H4 (cell line): ENCODE data around the gene ADAP1. TPM values are rescaled to one million over a fixed set of nuclear protein-coding genes. Genes with fewer than 3 reads are reported as not detected.
"Not testable (repeated sequence)": the region's sequence is repeated elsewhere in the genome, so short reads cannot be mapped to it uniquely, and the experiment has no call there.

Experiments
- DNase-seq: peaks from one replicate; pipeline ENCODE4 v3.0.0-alpha.2; 2015; ENCODE audit warnings: low spot score
- total RNA-seq: library from RNA; depleted of rRNA; stranded (reverse); fragments of >200 nt; shearing (Covaris generic); gene quantifications from 2 replicates; pipeline ENCODE4 v1.2.3, GENCODE V29; 2014

The ADAP1 gene
- total RNA-seq, 1 experiment from 2014 or later = 1.4 TPM

DNA sequence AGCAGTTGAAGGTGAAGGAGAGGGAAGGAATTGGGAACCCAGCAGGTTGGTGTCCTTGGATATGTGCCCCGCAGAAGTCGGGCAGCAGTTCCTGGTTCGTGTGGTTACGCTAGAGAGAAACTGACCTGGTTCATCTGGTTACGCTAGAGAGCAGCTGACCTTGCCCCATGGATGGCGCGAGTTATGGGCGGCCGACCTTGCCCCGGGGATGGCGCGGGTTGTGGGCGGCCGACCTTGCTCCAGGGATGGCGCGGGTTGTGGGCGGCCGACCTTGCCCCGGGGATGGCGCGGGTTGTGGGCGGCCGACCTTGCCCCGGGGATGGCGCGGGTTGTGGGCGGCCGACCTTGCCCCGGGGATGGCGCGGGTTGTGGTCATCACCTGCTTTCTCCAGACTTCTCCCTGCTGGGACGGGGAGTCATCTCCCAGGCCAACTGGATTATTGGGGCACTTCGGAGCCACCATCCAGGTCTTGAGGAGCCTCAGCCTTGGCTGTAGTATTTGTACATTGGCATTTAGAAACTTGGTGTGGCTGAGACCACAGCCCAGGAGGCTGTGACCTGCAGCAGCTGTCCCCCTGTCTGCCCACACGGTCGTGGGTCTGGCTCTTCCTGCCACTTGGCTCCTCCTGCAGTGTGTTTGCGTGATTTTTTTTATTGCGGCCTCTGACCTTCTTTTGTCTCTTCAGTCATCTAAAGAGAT lies 72.0 kb downstream of the ADAP1 start:
- DNase-seq = no peak

DNA sequence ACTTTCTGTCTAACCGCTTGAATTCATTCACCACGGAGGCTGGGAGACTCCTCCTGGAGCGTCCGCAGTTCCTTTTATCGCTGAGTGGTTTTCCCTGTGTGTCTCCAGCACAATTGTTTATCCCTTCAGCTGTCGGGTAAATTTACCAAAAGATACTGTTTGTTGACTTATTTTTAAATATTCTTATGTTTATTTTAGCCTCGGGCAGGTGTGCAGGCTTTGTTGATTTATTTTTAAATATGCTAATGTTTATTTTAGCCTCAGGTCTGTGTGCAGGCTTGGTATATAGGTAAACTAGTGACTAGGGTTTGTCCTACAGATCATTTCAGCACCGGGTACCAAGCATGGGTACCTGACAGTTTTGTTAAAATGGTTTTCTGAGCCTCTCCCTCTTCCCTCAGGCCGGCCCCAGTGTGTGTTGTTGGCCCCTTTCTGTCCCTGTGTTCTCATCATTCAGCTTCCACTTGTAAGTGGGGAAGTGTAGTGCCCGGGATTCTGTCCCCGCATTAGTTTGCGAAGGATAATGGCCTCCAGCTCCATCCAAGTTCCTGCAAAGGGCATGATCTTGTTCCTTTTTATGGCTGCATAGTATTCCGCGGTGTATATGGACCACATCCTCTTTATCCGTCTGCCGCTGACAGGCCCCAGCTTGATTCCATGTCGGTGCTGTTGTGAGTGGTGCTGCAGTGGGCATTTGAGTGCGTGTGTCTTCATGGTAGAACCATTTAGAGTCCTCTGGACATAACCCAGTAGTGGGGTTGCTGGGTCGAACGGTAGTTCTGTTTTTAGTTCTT lies 72.8 kb downstream of the ADAP1 start:
- DNase-seq = no peak

DNA sequence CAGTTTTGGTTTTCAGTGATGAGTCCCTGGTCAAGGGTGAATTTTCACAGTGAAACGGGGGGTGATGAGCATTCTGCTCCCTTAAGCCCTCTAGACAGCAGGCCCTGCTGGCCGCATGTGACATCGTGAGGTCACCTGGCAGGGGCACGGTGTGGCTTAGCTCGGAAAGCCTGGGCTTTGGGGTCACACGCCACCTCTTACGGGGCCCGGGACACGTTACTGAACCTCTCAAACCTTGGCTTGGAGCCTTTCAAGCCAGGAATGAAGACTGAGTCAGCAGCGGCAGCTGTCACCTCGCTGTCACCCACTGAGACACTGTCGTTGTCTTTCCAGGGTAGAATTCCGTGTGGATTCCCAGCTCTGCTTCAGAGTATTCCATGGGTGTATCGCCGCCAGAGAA lies 74.0 kb downstream of the ADAP1 start:
- DNase-seq = no peak

DNA sequence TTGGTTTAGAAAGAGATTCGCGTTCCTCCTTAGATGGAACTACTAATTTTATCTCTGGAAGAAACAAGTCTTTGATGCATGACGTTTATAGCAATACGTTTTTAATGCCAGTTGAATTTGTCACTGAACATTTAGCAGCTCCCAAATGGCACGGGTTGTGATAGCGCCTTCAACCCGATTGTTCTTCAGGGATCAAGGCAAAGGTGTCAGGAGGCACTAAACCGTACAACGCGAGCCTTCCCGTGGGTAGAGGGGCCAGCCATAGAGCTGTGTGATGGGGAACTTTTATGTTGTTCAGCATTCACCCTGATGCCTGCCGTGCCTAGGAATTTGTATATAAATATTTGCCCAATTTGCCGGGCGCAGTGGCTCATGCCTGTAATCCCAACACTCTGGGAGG lies 74.8 kb downstream of the ADAP1 start:
- DNase-seq = no peak

DNA sequence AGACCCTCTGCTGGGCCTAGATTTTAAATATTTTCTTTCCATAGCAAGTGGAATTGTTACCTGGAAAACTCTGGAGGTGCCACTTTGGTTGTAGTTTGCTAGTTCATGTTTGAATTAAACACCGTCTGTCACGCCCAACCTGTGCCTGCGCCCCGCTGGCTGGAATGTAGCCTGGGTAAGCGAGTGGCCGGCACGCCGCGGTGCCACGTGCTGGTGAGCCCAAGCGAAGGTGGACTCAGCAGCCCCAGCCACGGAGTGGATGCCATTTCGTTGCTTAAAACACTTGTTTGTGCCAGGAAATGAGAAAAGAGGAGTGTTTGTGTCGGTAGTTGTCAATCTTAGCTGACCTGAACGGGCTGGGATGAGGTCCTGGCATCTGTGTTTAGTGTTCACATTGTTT lies 75.4 kb downstream of the ADAP1 start:
- DNase-seq = no peak

DNA sequence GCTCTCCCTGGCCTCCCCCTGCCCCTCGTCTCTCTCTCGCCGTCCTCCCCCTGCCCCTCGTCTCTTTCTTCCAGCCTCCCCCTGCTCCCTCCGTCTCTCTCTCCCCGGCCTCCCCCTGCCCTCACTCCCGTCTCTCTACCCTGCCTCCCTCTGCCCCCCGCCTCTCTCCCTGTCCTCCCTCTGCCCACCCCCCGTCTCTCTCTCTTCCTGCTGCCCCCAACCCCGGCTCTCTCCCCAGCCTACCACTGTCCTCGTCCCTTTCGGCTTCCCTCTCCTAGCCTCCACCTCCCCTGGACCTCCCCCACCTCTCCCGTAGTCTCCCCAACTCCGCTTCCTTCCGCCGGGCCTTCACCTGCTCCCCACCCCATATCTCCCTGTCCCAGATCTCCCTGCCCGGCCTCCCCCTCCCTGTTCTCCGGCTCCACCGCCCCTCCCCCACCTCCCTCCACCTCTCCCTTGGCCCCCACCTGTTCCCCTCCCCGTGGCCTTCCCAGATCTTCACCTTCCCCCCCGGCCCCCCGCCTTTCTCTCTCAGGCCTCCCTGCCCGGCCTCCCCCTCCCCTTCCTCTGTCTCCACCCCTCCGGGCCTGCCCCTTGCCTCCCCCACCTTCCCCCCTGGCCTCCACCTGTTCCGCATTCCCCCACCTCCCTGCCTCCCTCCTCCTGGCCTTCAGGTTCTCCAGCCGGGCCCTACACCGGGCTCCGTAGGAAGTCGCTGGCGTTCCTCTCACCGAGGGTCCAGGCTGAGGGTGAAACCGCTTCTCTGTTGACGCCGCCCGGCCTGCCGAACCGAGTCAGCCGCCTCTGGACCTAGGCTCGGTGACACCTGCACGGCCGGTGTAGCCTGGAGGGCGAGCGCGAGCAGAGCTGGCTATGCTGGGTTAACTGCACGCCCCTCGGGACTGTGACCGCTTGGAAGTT lies 76.9 kb downstream of the ADAP1 start:
- DNase-seq = no peak

DNA sequence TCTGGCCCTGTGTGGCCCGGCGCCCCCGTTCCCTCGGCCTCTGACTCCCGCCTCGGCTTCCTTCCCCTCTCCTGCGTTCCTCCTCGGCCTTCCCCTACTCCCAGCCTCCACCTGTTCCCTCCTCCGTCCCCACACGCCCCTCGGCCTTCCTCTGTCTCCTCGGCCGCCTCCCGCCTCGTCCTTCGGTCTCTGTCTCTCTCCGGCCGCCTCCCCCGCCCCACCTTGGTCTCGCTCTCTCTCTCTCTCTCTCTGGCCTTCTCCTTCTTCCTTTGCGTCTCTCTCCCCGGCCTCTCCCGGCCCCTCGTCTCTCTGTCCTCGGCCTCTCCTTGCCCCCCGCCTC lies 77.5 kb downstream of the ADAP1 start:
- DNase-seq = no peak

DNA sequence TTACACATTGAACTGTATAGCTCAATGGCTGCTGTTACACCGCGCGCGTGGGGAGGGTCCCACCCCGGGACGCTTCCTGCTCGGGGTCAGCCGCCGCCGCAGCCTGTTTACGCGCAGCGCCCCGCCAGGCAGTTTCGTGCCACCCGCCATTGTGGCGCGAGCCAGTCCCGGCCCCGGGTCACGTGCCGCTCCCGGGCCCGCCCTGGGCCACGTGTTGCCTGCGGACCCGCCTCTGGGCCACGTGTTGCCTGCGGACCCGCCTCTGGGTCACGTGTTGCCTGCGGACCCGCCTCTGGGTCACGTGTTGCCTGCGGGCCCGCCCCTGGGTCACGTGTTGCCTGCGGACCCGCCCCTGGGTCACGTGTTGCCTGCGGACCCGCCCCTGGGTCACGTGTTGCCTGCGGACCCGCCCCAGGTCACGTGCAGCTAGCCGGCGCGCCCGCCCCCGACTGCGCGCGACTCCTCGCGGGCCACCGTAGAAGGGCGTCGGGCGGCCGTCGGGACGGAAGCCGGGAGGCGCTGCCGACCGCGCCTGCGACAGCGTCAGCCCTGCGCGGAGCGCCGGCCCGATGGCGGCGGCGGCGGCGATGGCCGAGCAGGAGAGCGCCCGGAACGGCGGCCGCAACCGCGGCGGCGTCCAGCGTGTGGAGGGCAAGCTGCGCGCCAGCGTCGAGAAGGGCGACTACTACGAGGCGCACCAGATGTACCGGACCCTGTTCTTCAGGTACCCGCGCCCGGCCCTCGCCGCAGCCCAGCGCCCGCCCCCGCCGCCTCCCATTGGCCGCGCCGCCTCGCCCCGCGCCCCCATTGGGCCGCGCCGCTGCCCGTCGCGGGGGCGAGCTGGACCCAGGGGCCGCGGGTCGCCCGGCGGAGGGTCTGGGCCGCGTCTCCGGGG lies 78.2 kb downstream of the ADAP1 start, which contains the start of gene GET4:
Gene GET4, plus strand, starts transcription at position 478 of the 895 bp plus-strand sequence. Its CDS starts 92 bp downstream, at position 570.
- DNase-seq = peak; percentile 94

DNA sequence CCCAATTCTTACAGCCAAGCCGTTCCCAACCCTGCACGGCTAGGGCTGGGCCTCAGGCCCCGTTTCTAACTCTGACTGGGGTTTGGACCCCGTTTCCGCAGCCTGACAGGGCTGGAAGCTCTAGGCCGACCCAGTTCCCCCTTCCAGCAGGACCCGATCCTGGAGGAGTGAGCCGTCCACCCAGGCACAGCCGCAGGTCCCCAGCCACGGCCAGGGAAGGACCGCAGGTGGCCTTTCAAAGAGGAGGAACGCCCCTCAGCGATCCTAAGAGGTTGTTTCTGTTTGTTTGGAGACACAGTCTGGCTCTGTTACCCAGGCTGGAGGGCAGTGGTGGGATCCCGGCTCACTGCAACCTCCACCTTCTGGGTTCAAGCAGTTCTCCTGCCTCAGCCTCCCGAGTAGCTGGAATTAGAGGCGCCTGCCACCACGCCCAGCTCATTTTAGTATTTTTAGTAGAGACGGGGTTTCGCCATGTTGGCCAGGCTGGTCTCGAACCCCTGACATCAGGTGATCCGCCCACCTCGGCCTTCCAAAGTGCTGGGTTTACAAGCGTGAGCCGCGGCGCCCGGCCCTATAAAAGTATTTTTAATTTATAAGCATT lies 78.9 kb downstream of the ADAP1 start:
- DNase-seq = no peak

DNA sequence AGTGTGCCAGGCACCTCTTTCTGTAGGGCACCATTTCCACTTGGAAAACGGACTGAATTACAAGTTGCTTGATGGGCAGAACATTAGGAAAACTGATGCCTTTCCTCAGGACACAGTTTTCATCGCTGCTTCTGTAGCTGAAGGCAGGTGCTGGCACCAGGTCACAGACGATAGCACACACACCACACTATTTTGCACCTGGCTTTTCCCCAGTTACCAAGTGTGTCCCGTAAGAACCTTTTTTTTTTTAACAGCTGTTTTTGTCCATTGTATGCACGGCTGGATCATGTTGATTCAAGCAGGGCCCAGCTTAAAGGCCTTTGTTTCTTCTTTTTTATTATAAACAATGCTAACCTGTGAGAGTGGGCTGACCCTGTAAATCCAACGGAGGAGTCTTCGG lies 79.4 kb downstream of the ADAP1 start:
- no peak for DNase-seq

DNA sequence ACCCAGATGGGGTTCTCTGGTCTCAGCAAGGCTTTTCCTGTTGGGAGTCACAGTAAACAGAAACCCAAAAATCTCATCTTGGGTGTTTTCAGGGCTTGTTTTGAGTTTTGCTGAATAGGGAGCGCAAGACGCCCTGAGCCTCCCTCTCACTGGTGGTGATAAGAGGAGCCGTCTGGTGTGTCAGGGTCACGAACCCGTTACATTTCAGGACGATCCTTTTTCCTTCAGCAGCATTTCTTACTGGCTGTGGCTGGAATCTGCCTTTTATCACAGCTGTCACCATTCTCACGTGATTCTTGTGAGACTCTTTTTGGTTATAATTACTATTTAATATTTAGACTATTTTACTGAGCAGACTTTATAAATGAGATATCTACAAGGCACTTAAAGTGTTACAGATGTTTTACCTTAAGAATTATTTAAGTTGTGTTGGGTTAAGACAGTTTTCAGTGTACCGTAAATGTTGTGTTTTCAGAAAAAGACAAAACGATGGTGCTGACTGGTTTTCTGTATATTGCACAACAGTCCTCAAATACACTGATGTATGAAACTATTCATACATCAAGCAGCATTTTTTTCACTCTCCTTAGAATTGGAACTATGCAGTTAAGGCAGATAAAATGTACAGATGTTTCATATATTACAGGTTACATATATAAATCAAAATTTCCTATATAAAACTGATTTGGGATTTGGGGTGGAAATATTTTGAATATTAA lies 80.3 kb downstream of the ADAP1 start:
- DNase-seq = no peak

DNA sequence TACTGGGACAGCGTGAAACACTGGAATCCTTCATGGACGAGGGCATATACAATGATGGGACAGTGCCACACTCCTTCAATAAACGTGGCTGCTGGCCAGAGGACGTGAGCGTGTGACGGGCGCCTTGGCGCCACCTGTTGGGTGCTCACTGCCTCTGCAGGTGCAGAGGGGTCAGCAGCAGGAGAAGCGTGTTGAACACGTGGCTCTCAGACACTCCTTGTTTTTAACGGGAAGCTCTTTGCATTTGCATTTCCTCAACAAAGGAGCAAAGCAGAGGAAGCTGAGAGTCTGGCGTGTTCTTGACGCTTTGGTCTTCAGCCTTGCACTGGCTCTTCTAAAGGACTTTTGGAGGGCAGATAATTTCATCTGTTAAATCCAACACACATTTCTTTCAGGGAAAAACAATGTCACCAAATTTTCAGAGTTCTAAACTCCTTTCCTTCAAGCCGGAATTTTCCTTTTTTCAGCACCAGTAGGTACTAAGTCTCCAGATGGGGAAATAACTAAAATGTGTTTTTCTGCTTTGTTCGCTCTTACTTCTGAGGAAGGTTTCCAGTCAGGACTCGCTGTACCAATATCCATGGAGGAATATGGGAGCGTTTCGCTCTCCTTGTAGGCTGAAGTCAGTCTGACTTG lies 81.0 kb downstream of the ADAP1 start:
- DNase-seq = peak; percentile 97

DNA sequence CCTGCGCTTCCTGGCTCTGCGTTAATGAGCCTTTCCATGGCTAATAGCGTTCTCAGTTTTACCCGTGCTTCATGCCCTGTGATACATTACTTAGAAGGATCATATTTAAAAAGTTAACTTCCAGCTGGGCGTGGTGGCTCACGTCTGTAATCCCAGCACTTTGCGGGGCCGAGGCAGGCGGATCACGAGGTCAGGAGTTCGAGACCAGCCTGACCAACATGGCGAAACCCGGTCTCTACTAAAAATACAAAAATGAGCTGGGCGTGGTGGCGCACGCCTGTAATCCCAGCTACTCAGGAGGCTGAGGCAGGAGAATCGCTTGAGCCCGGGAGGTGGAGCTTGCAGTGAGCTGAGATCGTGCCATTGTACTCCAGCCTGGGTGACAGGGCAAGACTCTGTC lies 81.8 kb downstream of the ADAP1 start:
- DNase-seq = not testable (repeated sequence)

DNA sequence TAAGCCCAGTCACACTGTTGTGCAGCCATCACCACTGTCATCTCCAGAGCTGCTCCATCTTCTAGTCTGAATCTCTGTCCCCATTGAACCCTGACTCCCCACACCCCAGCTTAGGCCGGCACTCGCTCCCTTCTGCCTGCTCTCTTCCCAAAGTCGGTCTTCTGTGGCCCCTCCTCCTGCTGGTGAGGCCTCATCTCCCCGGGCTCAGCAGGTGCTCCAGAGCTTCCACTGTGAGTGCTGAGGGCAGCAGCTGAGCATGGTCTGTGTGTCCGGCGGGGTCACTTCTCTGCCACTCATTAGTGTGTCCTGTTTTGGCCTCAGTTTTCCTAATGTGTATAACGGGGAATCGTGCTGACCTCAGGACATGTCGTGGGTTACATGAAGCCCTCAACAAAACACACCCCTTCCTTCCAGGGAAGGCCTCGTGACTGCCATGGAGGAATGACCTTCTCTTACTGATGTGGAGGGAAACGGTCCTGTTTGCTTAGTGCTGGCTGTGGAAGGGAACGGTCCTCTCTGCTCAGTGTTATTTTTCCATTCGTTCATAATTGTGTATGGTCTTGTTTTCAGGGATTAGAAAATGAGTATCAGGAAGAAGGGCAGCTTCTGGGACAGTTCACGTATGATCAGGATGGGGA lies 82.5 kb downstream of the ADAP1 start:
- no peak for DNase-seq

DNA sequence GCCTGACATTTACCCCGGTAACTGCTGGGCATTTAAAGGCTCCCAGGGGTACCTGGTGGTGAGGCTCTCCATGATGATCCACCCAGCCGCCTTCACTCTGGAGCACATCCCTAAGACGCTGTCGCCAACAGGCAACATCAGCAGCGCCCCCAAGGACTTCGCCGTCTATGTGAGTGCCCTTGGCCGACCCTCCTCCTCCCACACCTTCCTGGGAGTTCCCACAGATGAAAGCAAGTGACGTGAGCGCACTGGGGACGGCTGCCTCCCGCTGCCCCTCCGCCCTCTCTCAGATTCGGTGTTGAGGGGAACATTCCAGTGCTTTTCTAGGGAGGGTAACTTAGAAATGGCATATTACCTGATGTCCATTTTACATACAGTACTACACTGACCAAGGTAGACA lies 85.1 kb downstream of the ADAP1 start:
- no peak for DNase-seq

DNA sequence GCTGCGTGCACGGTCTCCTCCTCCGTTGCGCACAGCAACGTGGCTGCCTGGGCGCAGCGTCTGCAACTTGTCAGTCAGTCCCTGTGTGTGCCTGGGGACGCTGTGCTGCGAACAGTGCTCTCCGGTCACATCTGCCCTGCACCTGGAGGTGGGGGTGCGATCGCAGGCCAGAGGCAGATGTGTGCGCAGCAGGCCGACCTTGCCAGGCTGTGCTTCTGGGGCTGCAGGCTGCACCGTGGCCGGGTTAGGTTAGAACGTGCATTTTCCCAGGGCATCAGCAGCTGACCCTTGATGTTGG lies 86.3 kb downstream of the ADAP1 start:
- DNase-seq = no peak

DNA sequence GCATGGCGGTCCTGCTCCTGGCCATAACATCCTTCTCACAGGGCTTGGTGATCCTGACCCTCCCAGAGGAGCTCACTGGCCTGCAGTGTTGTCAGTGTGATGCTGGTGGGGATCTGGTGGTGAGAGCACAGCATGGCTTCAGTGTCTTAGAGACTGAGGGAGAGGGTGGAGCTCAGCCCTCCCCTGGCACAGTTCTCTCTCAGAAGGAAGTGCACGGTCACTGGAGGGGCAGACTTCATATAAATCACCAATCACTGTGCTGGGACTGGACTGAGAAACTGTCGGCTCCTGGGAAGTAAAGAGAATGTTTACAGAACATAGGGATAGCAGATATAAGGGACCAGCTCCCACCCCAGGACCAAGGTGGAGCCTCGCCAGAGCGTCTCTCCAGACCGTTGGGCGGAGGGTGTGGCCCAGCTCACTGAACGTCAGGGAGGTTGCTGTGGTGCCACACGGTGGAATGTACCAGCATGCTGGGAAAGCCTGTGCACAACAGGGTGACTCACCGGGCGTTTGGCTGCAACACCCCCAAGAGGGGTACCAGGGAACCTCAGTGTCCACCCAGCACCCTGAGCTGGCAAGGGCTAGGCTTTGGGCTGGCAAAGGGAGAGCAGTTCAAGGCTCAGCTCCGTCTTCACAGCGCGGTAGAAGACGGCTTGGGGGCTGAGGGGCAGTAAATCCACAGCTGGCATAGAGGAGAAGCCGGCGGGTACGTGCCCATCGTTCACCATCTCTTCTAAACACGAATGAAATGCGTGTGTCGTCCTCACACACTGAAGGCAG lies 86.9 kb downstream of the ADAP1 start:
- peak; percentile 97 for DNase-seq

DNA sequence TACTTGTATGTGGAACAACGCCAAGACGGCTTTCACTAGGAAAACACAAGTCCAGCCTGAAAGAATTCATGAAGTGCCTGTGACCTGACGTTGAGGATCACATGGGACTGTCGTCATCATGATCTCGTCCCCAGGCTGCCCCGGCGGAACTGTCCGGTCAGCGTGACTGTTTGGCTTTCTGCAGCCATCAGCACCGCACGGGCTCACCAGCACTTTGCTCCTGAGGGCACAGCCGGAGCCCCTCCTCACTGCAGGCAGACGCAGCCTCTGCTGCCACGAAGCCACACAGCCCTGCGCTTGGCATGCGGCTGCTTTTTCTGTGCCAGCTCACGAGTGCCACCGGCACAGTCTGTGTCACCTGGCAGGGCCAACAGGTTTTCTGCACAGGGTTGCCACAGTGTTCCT lies 87.5 kb downstream of the ADAP1 start:
- peak; percentile 81 for DNase-seq

DNA sequence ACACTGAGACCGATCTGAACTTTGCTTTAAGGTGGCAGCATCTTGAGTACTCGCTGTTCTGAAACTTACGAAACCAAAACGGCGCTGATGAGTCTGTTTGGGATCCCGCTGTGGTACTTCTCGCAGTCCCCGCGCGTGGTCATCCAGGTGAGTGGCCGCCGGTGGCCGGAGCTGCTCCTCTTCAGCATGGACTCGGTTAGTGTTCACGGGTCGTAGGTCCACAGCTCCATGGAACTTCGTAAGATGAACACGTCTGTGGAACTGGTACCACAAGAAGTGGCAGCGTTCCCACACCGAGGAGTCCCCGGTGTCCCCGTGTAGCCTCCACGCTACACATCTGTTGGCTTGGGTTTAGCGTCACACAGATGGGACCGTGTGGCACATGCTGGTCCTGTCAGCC lies 88.6 kb downstream of the ADAP1 start:
- no peak for DNase-seq
